ENCODE results near the gene TRAM2.

DNA sequence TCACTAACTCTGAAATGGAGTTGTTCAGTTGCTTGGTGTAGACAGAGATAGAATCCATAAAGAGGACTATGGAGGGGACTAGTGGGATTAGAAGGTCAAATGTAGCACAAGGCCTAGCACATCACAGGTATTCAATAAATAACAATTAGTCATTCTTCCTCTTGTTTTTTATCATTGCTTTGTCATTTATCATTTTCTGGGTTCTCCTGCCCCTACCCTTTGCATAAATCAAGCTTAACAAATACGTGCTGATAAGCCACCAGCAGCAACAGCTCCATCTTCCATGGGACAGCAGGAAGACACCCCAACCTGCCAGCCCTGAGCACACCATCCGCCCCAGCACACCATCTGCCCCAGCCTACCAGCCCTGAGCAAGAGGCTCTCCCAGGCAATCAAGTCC, 23.1 kb downstream of the TRAM2 start:
- TF ChIP-seq, protein P1, sequence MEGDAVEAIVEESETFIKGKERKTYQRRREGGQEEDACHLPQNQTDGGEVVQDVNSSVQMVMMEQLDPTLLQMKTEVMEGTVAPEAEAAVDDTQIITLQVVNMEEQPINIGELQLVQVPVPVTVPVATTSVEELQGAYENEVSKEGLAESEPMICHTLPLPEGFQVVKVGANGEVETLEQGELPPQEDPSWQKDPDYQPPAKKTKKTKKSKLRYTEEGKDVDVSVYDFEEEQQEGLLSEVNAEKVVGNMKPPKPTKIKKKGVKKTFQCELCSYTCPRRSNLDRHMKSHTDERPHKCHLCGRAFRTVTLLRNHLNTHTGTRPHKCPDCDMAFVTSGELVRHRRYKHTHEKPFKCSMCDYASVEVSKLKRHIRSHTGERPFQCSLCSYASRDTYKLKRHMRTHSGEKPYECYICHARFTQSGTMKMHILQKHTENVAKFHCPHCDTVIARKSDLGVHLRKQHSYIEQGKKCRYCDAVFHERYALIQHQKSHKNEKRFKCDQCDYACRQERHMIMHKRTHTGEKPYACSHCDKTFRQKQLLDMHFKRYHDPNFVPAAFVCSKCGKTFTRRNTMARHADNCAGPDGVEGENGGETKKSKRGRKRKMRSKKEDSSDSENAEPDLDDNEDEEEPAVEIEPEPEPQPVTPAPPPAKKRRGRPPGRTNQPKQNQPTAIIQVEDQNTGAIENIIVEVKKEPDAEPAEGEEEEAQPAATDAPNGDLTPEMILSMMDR (IDR thresholded peaks at IDR 0.05; ENCODE audit: insufficient read depth, low read length, poor library complexity, severe bottlenecking), result no peak
- no peak for TF ChIP-seq EZH2phosphoT487 (conservative IDR thresholded peaks at IDR 0.05; ENCODE audit: low read length)
